K562 (cell line): ENCODE measurements around the gene KCNJ10. TPM values are rescaled to one million over a fixed set of nuclear protein-coding genes. Genes with fewer than 3 reads are reported as not detected.

Source experiments
- CBX2 ChIP-seq: fragments of 200-600 bp; sonication (generic); IDR thresholded peaks from one replicate; pipeline ENCODE4 v1.6.1; 2012; ENCODE audit warnings: mild to moderate bottlenecking, low read length, inconsistent platforms; ENCODE audit not compliant: insufficient read depth, poor library complexity, severe bottlenecking
- CCNT2 ChIP-seq: IDR thresholded peaks from 2 replicates; pipeline ENCODE4 v1.6.1; 2011; ENCODE audit warnings: borderline replicate concordance, low read depth, mild to moderate bottlenecking, moderate library complexity, mixed read lengths, low read length; ENCODE audit not compliant: insufficient read length; ENCODE audit errors: extremely low read depth
- CEBPG ChIP-seq, 3 experiments: fragments of 200-800 bp in 1 of 3; sonication (Bioruptor generic) in 1 of 3; sonication (generic) in 1 of 3; formaldehyde crosslinking in 1 of 3; IDR thresholded peaks in 2 of 3; conservative IDR thresholded peaks in 1 of 3; 2 replicates each; pipeline versions ENCODE4 v1.6.1 to v1.8.0; 2016 to 2022; ENCODE audit warnings: missing compliant biosample characterization in 2 of 3, missing genetic modification characterization in 2 of 3, mild to moderate bottlenecking in 1 of 3, missing genetic modification reagents in 1 of 3
- E2F3 ChIP-seq: fragments of 250-450 bp; sonication (Bioruptor Pico); IDR thresholded peaks from 2 replicates; pipeline ENCODE4 v1.4.0; 2020; ENCODE audit warnings: mild to moderate bottlenecking
- EGR1 ChIP-seq: fragments of 450-650 bp; conservative IDR thresholded peaks from 2 replicates; pipeline ENCODE4 v1.6.1; 2017; ENCODE audit warnings: mild to moderate bottlenecking
- FOXA3 ChIP-seq, 2 experiments: fragments of 450-650 bp in 1 of 2; sonication (generic) in 1 of 2; formaldehyde crosslinking; IDR thresholded peaks in 1 of 2; conservative IDR thresholded peaks in 1 of 2; 2 replicates each; pipeline versions ENCODE4 v1.4.0 to v1.8.0; 2020 to 2022; ENCODE audit warnings: mild to moderate bottlenecking in 2 of 2, missing genetic modification reagents in 1 of 2
- HMGN3 ChIP-seq: IDR thresholded peaks from 2 replicates; pipeline ENCODE4 v1.6.1; 2011; ENCODE audit warnings: borderline replicate concordance, low read depth, mild to moderate bottlenecking, mixed read lengths, low read length; ENCODE audit not compliant: insufficient read length; ENCODE audit errors: extremely low read depth
- JUND ChIP-seq, 2 experiments: IDR thresholded peaks; 2 replicates in 1 of 2; 3 replicates in 1 of 2; pipeline ENCODE4 v1.6.1; 2011; ENCODE audit warnings: borderline replicate concordance in 2 of 2, low read depth in 2 of 2, low read length in 2 of 2, improper control_type of control experiment in 1 of 2, missing biosample characterization in 1 of 2, missing genetic modification characterization in 1 of 2, missing genetic modification reagents in 1 of 2
- KHSRP ChIP-seq: fragments of 450-650 bp; IDR thresholded peaks from 2 replicates; pipeline ENCODE4 v1.6.1; 2017
- MEIS2 ChIP-seq: fragments of 450-650 bp; IDR thresholded peaks from 2 replicates; pipeline ENCODE4 v1.6.1; 2014; ENCODE audit warnings: mild to moderate bottlenecking; ENCODE audit not compliant: partially characterized antibody
- MIER1 ChIP-seq: fragments of 450-650 bp; IDR thresholded peaks from 2 replicates; pipeline ENCODE4 v1.6.1; 2016; ENCODE audit warnings: antibody characterized with exemption, mild to moderate bottlenecking, low read depth
- PHB2 ChIP-seq: fragments of 450-650 bp; IDR thresholded peaks from 2 replicates; pipeline ENCODE4 v1.6.1; 2017; ENCODE audit warnings: low read depth
- PHTF2 ChIP-seq: fragments of 250-450 bp; sonication (Bioruptor Pico); IDR thresholded peaks from 2 replicates; pipeline ENCODE4 v1.5.0; 2021; ENCODE audit warnings: mild to moderate bottlenecking
- SPI1 ChIP-seq: IDR thresholded peaks from 2 replicates; pipeline ENCODE4 v1.6.1; 2011; ENCODE audit warnings: low read depth, low read length, control low read depth, borderline replicate concordance
- SRSF7 ChIP-seq: fragments of 200-400 bp; formaldehyde crosslinking; optimal IDR thresholded peaks from 2 replicates; pipeline ENCODE3; 2017; ENCODE audit warnings: mild to moderate bottlenecking, low read depth, low read length
- SRSF9 ChIP-seq: fragments of 200-400 bp; formaldehyde crosslinking; IDR thresholded peaks from 2 replicates; pipeline ENCODE4 v1.6.1; 2017; ENCODE audit warnings: low read depth, low read length, borderline replicate concordance
- ZBTB1 ChIP-seq: sonication (generic); formaldehyde crosslinking; IDR thresholded peaks from 2 replicates; pipeline ENCODE4 v1.8.1; 2023; ENCODE audit warnings: missing genetic modification reagents, low read depth, mild to moderate bottlenecking, borderline replicate concordance
- ZBTB8A ChIP-seq: fragments of 450-650 bp; IDR thresholded peaks from 2 replicates; pipeline ENCODE4 v1.6.1; 2018; ENCODE audit warnings: mild to moderate bottlenecking, moderate library complexity; ENCODE audit not compliant: partially characterized antibody
- ZFP1 ChIP-seq: fragments of 450-650 bp; formaldehyde crosslinking; IDR thresholded peaks from 2 replicates; pipeline ENCODE4 v1.4.0; 2020; ENCODE audit warnings: mild to moderate bottlenecking, mixed read lengths
- ZNF589 ChIP-seq: fragments of 200-800 bp; sonication (Bioruptor generic); IDR thresholded peaks from 2 replicates; pipeline ENCODE4 v1.6.1; 2016; ENCODE audit warnings: low read depth, missing genetic modification characterization, missing compliant biosample characterization
- ZNF76 ChIP-seq: fragments of 250-450 bp; sonication (Bioruptor Pico); IDR thresholded peaks from 2 replicates; pipeline ENCODE4 v1.4.0; 2020; ENCODE audit warnings: mild to moderate bottlenecking, moderate library complexity, borderline replicate concordance
- ZNF778 ChIP-seq: fragments of 450-650 bp; formaldehyde crosslinking; IDR thresholded peaks from 2 replicates; pipeline ENCODE4 v1.4.0; 2020; ENCODE audit warnings: mild to moderate bottlenecking, moderate library complexity
- polyA plus RNA-seq, 8 experiments: library from polyadenylated mRNA; depleted of rRNA in 4 of 8; stranded (reverse) in 5 of 8; unstranded in 3 of 8; fragments of >200 nt; fragmentation: Nextera tagmentation in 2 of 8; fragmentation: Illumina TruSeq in 1 of 8; extraction: Ambion mirVana in 2 of 8; extraction: Trizol in 1 of 8; gene quantifications; 2 replicates each; pipeline versions ENCODE4 v1.2.1 to v1.2.3, GENCODE V29; 2011 to 2014; ENCODE audit warnings: inconsistent platforms in 1 of 8, missing spikeins in 1 of 8
- total RNA-seq, 7 experiments: library from RNA; depleted of rRNA in 6 of 7; stranded (reverse); fragments of >200 nt in 6 of 7; fragmentation: Illumina TruSeq in 2 of 7; extraction: Trizol in 2 of 7; gene quantifications; 2 replicates each; pipeline versions ENCODE4 v1.2.1 to v1.2.3, GENCODE V29; 2011 to 2021; ENCODE audit warnings: low replicate concordance in 1 of 7
- TF ChIP-seq, protein P1 (sequence below): fragments of 450-650 bp; formaldehyde crosslinking; IDR thresholded peaks from 2 replicates; pipeline ENCODE4 v1.4.0; 2020; ENCODE audit warnings: mild to moderate bottlenecking, moderate library complexity
- TF ChIP-seq, protein P2 (sequence below): fragments of 200-400 bp; formaldehyde crosslinking; IDR thresholded peaks from 2 replicates; pipeline ENCODE4 v1.6.1; 2017; ENCODE audit warnings: mild to moderate bottlenecking, low read depth, low read length, moderate library complexity

Gene KCNJ10
- total and polyA plus RNA-seq, 9 of the 15 experiments (the other 6 are each of a cell fraction or from before 2014, with no cell fraction given) = 0.06 to 0.11 TPM; not detected in 7

- no peak for TF ChIP-seq CEBPG (CRISPR knock-in tag; IDR thresholded peaks at IDR 0.05)
- 0 out of 4 replicates have a peak, but pooled peaks of 1 of the 2 experiments have one; percentile 11 for TF ChIP-seq CEBPG (tag; conservative IDR thresholded peaks at IDR 0.05 in 1 of 2, IDR thresholded peaks at IDR 0.05 in 1 of 2)
- peak; percentile 91 for TF ChIP-seq EGR1
- TF ChIP-seq KHSRP = peak; percentile 74
- peak; percentile 96 for TF ChIP-seq CCNT2
- no peak; the same call in 1 of the 2 replicates for TF ChIP-seq ZBTB1 (CRISPR knock-in tag)
- no peak for TF ChIP-seq CBX2
- peak; percentile 82 for TF ChIP-seq JUND (IDR thresholded peaks at IDR 0.05; ENCODE audit: borderline replicate concordance, low read depth, low read length)
- peak; percentile 78; the same call in 1 of the 3 replicates for TF ChIP-seq JUND (tag; IDR thresholded peaks at IDR 0.05; ENCODE audit: borderline replicate concordance, low read depth, low read length)
- TF ChIP-seq SRSF7 = no peak
- peak; percentile 94 for TF ChIP-seq PHB2
- no peak for TF ChIP-seq SRSF9
- TF ChIP-seq MEIS2 = peak; percentile 64
- no peak for TF ChIP-seq ZBTB8A
- TF ChIP-seq SPI1 = no peak
- TF ChIP-seq PHTF2 = no peak
- TF ChIP-seq FOXA3 (CRISPR knock-in tag; conservative IDR thresholded peaks at IDR 0.05 in 1 of 2, IDR thresholded peaks at IDR 0.05 in 1 of 2) = 0 out of 4 replicates have a peak, but pooled peaks of 1 of the 2 experiments have one; percentile 50
- no peak for TF ChIP-seq ZFP1
- TF ChIP-seq ZNF589 (CRISPR knock-in tag) = peak; percentile 99
- TF ChIP-seq ZNF76 = no peak
- TF ChIP-seq, protein P1, sequence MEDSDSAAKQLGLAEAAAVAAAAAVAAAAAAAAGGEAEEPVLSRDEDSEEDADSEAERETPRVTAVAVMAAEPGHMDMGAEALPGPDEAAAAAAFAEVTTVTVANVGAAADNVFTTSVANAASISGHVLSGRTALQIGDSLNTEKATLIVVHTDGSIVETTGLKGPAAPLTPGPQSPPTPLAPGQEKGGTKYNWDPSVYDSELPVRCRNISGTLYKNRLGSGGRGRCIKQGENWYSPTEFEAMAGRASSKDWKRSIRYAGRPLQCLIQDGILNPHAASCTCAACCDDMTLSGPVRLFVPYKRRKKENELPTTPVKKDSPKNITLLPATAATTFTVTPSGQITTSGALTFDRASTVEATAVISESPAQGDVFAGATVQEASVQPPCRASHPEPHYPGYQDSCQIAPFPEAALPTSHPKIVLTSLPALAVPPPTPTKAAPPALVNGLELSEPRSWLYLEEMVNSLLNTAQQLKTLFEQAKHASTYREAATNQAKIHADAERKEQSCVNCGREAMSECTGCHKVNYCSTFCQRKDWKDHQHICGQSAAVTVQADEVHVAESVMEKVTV (CRISPR knock-in tag) = peak; percentile 66
- TF ChIP-seq HMGN3 = peak; percentile 62
- TF ChIP-seq, protein P2, sequence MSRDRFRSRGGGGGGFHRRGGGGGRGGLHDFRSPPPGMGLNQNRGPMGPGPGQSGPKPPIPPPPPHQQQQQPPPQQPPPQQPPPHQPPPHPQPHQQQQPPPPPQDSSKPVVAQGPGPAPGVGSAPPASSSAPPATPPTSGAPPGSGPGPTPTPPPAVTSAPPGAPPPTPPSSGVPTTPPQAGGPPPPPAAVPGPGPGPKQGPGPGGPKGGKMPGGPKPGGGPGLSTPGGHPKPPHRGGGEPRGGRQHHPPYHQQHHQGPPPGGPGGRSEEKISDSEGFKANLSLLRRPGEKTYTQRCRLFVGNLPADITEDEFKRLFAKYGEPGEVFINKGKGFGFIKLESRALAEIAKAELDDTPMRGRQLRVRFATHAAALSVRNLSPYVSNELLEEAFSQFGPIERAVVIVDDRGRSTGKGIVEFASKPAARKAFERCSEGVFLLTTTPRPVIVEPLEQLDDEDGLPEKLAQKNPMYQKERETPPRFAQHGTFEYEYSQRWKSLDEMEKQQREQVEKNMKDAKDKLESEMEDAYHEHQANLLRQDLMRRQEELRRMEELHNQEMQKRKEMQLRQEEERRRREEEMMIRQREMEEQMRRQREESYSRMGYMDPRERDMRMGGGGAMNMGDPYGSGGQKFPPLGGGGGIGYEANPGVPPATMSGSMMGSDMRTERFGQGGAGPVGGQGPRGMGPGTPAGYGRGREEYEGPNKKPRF = no peak
- TF ChIP-seq E2F3 (CRISPR knock-in tag) = peak; percentile 71; the same call in 1 of the 2 replicates
- no peak for TF ChIP-seq ZNF778 (CRISPR knock-in tag)
- 0 out of 2 replicates have a peak, but pooled peaks have one; percentile 50 for TF ChIP-seq MIER1
Observed at GRCh38 chr1:160046494-160047110, 23.4 kb downstream of the KCNJ10 start (continued).
